Fibroblast of the aortic adventitia (primary cell): ENCODE data around the gene SPART. TPM values are rescaled to one million over a fixed set of nuclear protein-coding genes. Genes with fewer than 3 reads are reported as not detected.

Experiments
- DNase-seq: peaks from one replicate; pipeline ENCODE4 v3.0.0-alpha.2; 2010; ENCODE audit warnings: low read depth
- H3K4me3 ChIP-seq: 2 replicates; pipeline ENCODE4 v1.5.1; 2011; ENCODE audit warnings: low read depth, mild to moderate bottlenecking, control low read depth, low read length, moderate library complexity
- total RNA-seq: library from RNA; depleted of rRNA; stranded (reverse); fragments of >200 nt; gene quantifications from 2 replicates; pipeline ENCODE4 v1.2.3, GENCODE V29; 2012; ENCODE audit warnings: low replicate concordance
- TF ChIP-seq, protein P1 (sequence below): IDR thresholded peaks from 2 replicates; pipeline ENCODE4 v1.5.1; 2011; ENCODE audit warnings: mild to moderate bottlenecking, low read length, control low read depth, inconsistent platforms; ENCODE audit not compliant: insufficient read depth

The SPART gene
- total RNA-seq, 1 donor: 95.4 TPM

DNA sequence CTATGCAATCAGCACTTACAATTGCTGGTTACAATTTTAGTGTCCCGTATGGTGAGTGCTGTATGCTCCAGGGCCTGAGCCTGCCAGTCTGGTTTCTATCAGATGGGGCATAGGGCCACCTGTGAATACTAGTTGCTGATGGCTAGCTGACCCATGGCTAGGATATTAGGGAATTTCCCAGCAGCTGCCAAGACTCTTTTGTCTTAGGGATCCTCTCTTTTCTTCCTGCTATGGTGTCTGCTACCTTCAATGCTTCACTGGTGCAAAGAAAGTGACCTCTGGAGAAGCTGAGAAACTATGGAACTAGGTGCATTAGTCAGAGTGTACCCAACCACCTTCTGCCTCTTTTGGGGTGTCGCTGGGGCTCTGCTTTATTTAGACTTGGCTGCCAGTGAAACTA lies 60.2 kb downstream of the SPART start:
- H3K4me3 ChIP-seq: no peak overlapping the region
- TF ChIP-seq, protein P1, sequence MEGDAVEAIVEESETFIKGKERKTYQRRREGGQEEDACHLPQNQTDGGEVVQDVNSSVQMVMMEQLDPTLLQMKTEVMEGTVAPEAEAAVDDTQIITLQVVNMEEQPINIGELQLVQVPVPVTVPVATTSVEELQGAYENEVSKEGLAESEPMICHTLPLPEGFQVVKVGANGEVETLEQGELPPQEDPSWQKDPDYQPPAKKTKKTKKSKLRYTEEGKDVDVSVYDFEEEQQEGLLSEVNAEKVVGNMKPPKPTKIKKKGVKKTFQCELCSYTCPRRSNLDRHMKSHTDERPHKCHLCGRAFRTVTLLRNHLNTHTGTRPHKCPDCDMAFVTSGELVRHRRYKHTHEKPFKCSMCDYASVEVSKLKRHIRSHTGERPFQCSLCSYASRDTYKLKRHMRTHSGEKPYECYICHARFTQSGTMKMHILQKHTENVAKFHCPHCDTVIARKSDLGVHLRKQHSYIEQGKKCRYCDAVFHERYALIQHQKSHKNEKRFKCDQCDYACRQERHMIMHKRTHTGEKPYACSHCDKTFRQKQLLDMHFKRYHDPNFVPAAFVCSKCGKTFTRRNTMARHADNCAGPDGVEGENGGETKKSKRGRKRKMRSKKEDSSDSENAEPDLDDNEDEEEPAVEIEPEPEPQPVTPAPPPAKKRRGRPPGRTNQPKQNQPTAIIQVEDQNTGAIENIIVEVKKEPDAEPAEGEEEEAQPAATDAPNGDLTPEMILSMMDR: no peak
- DNase-seq: no peak

DNA sequence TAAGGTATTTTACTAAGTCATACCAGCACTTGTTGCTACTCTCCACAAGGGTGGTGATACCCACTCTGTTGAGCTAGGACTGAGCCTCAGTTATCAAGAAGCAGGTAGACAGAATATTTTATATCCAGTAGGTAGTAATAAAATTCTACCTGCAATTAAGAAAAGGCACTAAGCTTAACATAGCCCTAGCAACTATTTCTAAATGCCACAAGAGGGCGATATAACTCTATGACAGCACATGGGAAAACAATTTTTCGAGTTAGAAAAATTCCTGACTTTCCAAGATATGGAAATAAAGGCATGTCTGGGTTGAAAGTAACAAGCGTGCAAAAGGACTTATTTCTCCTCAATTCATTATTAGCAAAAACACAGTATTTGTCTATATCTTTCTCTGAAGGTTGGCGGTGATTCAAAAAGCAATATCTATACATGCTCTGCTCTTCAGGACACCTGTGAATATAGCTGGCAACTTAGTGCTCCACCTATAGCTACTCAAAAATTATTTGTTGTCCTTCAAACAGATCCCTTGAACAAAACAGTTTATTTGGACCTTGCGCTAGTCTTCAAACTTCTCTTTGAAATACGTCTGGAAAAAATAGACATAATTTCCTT lies 63.3 kb downstream of the SPART start:
- no peak overlapping the region for H3K4me3 ChIP-seq
- TF ChIP-seq, protein P1: peak; percentile 81
- DNase-seq: peak; percentile 77

DNA sequence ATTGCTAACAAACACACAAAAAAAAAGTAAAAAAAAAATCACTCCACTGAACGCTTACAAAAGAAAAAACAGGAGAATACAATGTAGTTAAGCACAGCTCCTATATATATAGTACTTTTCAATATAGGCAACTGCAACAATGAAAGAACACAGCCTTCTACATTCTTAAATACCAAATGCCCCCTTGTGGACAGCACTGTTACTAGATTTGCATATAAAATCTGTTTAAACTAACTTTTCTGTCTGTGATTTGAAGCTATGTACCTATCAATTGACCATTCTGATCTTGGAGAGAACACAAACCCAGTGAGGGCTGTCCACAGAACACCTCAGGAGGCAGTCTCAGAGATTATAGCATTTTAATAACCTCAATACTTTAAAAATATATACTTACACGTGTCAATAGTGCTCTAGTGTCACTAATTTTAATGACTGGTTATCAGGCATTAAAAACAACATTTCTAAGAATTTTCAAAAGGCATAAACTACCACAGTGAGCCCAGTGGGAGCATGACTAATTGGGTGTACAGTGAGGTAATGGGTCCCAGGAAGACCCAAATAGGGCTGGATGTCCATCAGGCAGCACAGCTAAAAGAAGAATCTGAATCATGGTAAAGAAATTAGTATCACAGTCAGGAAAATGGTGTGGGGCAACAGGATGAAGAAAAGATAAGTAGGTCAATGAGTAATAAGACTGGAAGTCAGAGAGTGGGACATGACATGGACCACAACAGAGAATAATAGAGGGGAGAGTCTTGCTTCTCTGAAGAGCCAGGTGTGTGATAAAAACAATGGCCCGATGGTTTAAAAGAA lies 70.8 kb downstream of the SPART start:
- DNase-seq: peak; percentile 89
- H3K4me3 ChIP-seq: no peak overlapping the region
- TF ChIP-seq, protein P1: peak; percentile 65

DNA sequence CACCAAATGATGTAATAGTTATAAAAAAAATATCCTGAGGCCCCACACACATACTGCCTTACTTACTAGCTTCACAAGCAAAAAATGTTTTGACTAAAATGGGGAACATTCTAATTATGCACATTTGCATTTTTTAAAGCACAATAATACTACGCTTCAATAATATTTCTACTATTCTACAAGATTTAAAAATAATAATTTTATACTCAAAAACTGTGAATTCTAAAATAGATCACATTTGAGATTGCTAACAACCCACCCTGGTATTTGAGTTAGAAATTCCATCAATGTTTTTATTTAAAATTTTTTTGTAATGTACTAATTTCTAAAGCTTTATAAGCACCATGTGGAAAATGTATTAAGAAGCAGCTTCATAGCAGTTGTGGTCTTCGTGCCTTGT lies 72.8 kb downstream of the SPART start:
- DNase-seq: no peak
- H3K4me3 ChIP-seq: no peak overlapping the region
- TF ChIP-seq, protein P1: no peak

DNA sequence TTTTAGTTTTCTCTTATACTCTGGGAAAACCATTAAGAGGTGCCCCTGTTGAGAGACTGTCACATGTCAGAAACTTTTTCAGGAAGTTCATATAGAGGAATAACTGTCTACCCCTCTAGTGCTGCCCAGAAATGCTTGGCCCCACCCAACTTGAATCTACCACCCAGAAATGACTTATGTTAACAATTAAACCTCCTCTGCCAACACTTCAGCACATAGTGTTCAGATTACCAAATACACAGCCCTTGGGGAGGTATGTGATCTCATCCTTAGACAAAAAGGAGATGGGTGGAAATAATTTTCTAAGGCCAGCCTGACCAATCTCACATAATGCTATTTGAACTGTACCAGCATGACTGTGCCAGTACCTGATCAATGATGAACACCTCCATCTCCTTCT lies 84.2 kb downstream of the SPART start:
- no peak overlapping the region for H3K4me3 ChIP-seq
- TF ChIP-seq, protein P1: no peak
- DNase-seq: peak; percentile 32

DNA sequence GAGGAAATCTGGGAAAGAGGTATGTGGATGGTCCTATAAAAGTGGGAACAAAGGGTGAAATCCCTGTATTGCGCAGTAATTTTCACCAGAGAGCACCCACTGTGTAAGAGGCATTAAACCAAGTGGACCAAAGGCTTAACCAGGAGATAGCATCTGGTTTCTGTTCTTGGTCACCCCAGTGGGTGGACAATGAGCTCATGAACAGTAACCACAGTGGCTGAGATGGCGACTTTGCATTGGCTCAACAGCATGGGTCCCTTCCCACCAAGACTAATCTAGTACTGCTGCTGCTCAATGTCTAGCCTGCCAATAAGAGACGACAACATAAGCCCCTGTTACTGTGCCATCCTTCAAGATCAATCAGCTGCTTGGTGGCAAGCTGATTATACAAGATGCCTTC lies 85.2 kb downstream of the SPART start:
- DNase-seq: no peak
- TF ChIP-seq, protein P1: no peak
- H3K4me3 ChIP-seq: no peak overlapping the region
